Upper lobe of left lung (tissue), 6 donors: ENCODE results near the gene ATP10A. TPM values are rescaled to one million over a fixed set of nuclear protein-coding genes. Genes with fewer than 3 reads are reported as not detected.
A peak's percentile ranks its signal among the peaks of the same experiment; 100 is the strongest.

ENCODE experiments used
- ATAC-seq, 2 donors: fragments of 200-7000 bp; cut with Tn5 transposase; one replicate each; pipeline ENCODE4 v1.9.1; 2022; ENCODE audit warnings: mild to moderate bottlenecking in 2 of 2, moderate library complexity in 2 of 2; ENCODE audit not compliant: low FRiP score in 2 of 2
- DNase-seq, 2 donors: peaks; one replicate each; pipeline ENCODE4 v3.0.0-alpha.2; 2019 to 2020
- H3K27ac ChIP-seq, 4 donors: fragments of 200-600 bp; sonication (generic); one replicate each; pipeline ENCODE4 v1.5.1; 2016 to 2019
- H3K27me3 ChIP-seq, 4 donors: fragments of 200-600 bp; sonication (generic); one replicate each; pipeline ENCODE4 v1.5.1; 2017 to 2019
- H3K36me3 ChIP-seq, 4 donors: fragments of 200-600 bp; sonication (generic); one replicate each; pipeline ENCODE4 v1.5.1; 2016 to 2019
- H3K4me1 ChIP-seq, 4 donors: fragments of 200-600 bp; sonication (generic); one replicate each; pipeline ENCODE4 v1.5.1; 2018 to 2019
- H3K4me3 ChIP-seq, 4 donors: fragments of 200-600 bp; sonication (generic); one replicate each; pipeline ENCODE4 v1.5.1; 2017 to 2019; ENCODE audit warnings: mild to moderate bottlenecking in 2 of 4, moderate library complexity in 1 of 4
- H3K9me3 ChIP-seq, 4 donors: fragments of 200-600 bp; sonication (generic); one replicate each; pipeline ENCODE4 v1.5.1; 2018 to 2019
- CTCF ChIP-seq, 6 experiments: fragments of 450-650 bp in 4 of 6; fragments of 200-600 bp in 2 of 6; sonication (generic) in 2 of 6; IDR thresholded peaks; one replicate each; pipeline ENCODE4 v1.5.1; 2016 to 2019; ENCODE audit warnings: antibody characterized with exemption in 6 of 6
- EP300 ChIP-seq, 4 donors: sonication (generic); formaldehyde crosslinking; IDR thresholded peaks; one replicate each; pipeline ENCODE4 v1.5.1; 2017; ENCODE audit warnings: antibody characterized with exemption in 4 of 4, control low read depth in 2 of 4
- POLR2A ChIP-seq, 4 donors: fragments of 450-650 bp; IDR thresholded peaks; one replicate each; pipeline ENCODE4 v1.5.1; 2016 to 2017; ENCODE audit warnings: antibody characterized with exemption in 4 of 4, mild to moderate bottlenecking in 2 of 4
- POLR2AphosphoS5 ChIP-seq, 2 donors: sonication (generic); formaldehyde crosslinking; IDR thresholded peaks; one replicate each; pipeline ENCODE4 v1.5.1; 2017; ENCODE audit warnings: antibody characterized with exemption in 2 of 2
- WGBS, 2 donors: methylation state at CpG; one replicate each; pipeline ENCODE4 v1.1.5; 2017 to 2018; 5-methylcytosine and 5-hydroxymethylcytosine counted together
- total RNA-seq, 6 donors: library from RNA; depleted of rRNA in 4 of 6; stranded (reverse); fragments of >200 nt in 4 of 6; gene quantifications; one replicate each; pipeline versions ENCODE4 v1.1.0 to v1.2.1, GENCODE V29; 2016 to 2021
- donor health status: DM: no; HTN: no; CAD: no; lungs with moderate emphysema.
- donor health status: DM: no; HTN: yes; CAD: no; lungs with severe emphysema.

ATP10A gene
- total RNA-seq, 6 donors from 2014 or later: 17.8 to 62.4 (median 32.3) TPM

- Histone ChIP-seq H3K4me3 (no peak overlapping the region), H3K36me3 (no peaks in the 10 kb centered on the region), H3K27ac (no peak overlapping the region), H3K4me1 (peaks cover 2 to 21% (median 6%) of the 10 kb centered on the region in 4 donors), H3K27me3 (no peaks in the 10 kb centered on the region), H3K9me3 (no peaks in the 10 kb centered on the region)
- 94 to 97% methylated on average over 7 of the region's 7 CpGs for WGBS, 2 donors
- ATAC-seq: no peak
- TF ChIP-seq EP300 (IDR thresholded peaks at IDR 0.05) (no peak), POLR2AphosphoS5 (IDR thresholded peaks at IDR 0.05) (no peak), POLR2A (IDR thresholded peaks at IDR 0.05) (no peak), CTCF (IDR thresholded peaks at IDR 0.05) (no peak)
- DNase-seq: no peak
Measured at GRCh38 chr15:25866874-25867273, 3.7 kb upstream of the ATP10A start.

GRCh38 chr15:25866251-25866650 lies 3.1 kb upstream of the ATP10A start:
- DNase-seq (no peak), ATAC-seq (no peak)
- no peaks in the 10 kb centered on the region for H3K27me3 ChIP-seq
- no peak overlapping the region for H3K4me3 ChIP-seq
- TF ChIP-seq EP300 (IDR thresholded peaks at IDR 0.05) (no peak), POLR2A (IDR thresholded peaks at IDR 0.05) (no peak), CTCF (IDR thresholded peaks at IDR 0.05) (no peak), POLR2AphosphoS5 (IDR thresholded peaks at IDR 0.05) (no peak)
- no peak overlapping the region for H3K27ac ChIP-seq
- H3K9me3 ChIP-seq: no peaks in the 10 kb centered on the region
- no peaks in the 10 kb centered on the region for H3K36me3 ChIP-seq
- peaks cover 4 to 27% (median 11%) of the 10 kb centered on the region in 4 donors for H3K4me1 ChIP-seq
- WGBS, 2 donors: 78 to 83% methylated on average over 8 of the region's 8 CpGs

- no peak for DNase-seq
- TF ChIP-seq EP300 (IDR thresholded peaks at IDR 0.05): no peak
- TF ChIP-seq POLR2A (IDR thresholded peaks at IDR 0.05): no peak
- TF ChIP-seq CTCF (IDR thresholded peaks at IDR 0.05): no peak
- TF ChIP-seq POLR2AphosphoS5 (IDR thresholded peaks at IDR 0.05): no peak
- Histone ChIP-seq H3K36me3 (no peaks in the 10 kb centered on the region), H3K9me3 (no peaks in the 10 kb centered on the region), H3K27ac (no peak overlapping the region), H3K4me1 (peaks cover 8 to 40% (median 22%) of the 10 kb centered on the region in 4 donors), H3K4me3 (no peak overlapping the region), H3K27me3 (no peaks in the 10 kb centered on the region)
- no peak for ATAC-seq
- 95 to 100% methylated on average over 3 of the region's 3 CpGs for WGBS, 2 donors
Measured at GRCh38 chr15:25864966-25865365, 1.8 kb upstream of the ATP10A start.

GRCh38 chr15:25863968-25864580 lies 947 bp upstream of the ATP10A start:
- H3K4me1 ChIP-seq: peaks cover 11 to 49% (median 26%) of the 10 kb centered on the region in 4 donors
- DNase-seq (peak in 1 of 2 donors; percentile 61), ATAC-seq (no peak)
- H3K36me3 ChIP-seq: no peaks in the 10 kb centered on the region
- peak overlapping the region in 3 of 4 donors; percentile 70 to 74 (median 71) for H3K4me3 ChIP-seq
- no peak overlapping the region for H3K27ac ChIP-seq
- 82 to 83% methylated on average over 21 of the region's 21 CpGs for WGBS, 2 donors
- no peaks in the 10 kb centered on the region for H3K9me3 ChIP-seq
- TF ChIP-seq POLR2AphosphoS5 (IDR thresholded peaks at IDR 0.05): no peak
- TF ChIP-seq EP300 (IDR thresholded peaks at IDR 0.05): no peak
- no peak for TF ChIP-seq POLR2A (IDR thresholded peaks at IDR 0.05)
- TF ChIP-seq CTCF (IDR thresholded peaks at IDR 0.05): no peak
- H3K27me3 ChIP-seq: no peaks in the 10 kb centered on the region
